Esophagus muscularis mucosa (tissue), 4 donors: ENCODE measurements around the gene GADD45A. TPM values are rescaled to one million over a fixed set of nuclear protein-coding genes. Genes with fewer than 3 reads are reported as not detected.

Experiments
- DNase-seq: peaks from one replicate; pipeline ENCODE4 v3.0.0-alpha.2; 2017; ENCODE audit errors: extremely low spot score
- H3K27ac ChIP-seq, 4 donors: fragments of 200-600 bp; sonication (generic); replicated peaks in 1 of 4; 1 replicate in 3 of 4; 2 replicates in 1 of 4; pipeline ENCODE4 v1.5.1; 2016 to 2019; ENCODE audit warnings: mild to moderate bottlenecking in 1 of 4
- H3K27me3 ChIP-seq, 4 donors: fragments of 200-600 bp; sonication (generic); one replicate each; pipeline versions ENCODE4 v1.5.1 to v1.6.0; 2016 to 2019
- H3K36me3 ChIP-seq, 4 donors: fragments of 200-600 bp; sonication (generic); one replicate each; pipeline ENCODE4 v1.5.1; 2016 to 2019
- H3K4me1 ChIP-seq, 4 donors: fragments of 200-600 bp; sonication (generic); one replicate each; pipeline ENCODE4 v1.5.1; 2016 to 2019
- H3K4me3 ChIP-seq, 4 donors: fragments of 200-600 bp; sonication (generic); 1 replicate in 2 of 4; 2 replicates in 2 of 4; pipeline ENCODE4 v1.5.1; 2016 to 2019; ENCODE audit warnings: mild to moderate bottlenecking in 4 of 4, moderate library complexity in 1 of 4
- H3K9me3 ChIP-seq, 4 donors: fragments of 200-600 bp; sonication (generic); 1 replicate in 3 of 4; 2 replicates in 1 of 4; pipeline ENCODE4 v1.5.1; 2016 to 2019
- CTCF ChIP-seq, 3 experiments: fragments of 200-600 bp in 2 of 3; fragments of 450-650 bp in 1 of 3; sonication (generic) in 2 of 3; IDR thresholded peaks; one replicate each; pipeline ENCODE4 v1.5.1; 2017 to 2019; ENCODE audit warnings: antibody characterized with exemption in 3 of 3, mild to moderate bottlenecking in 2 of 3, moderate library complexity in 1 of 3
- EP300 ChIP-seq: sonication (generic); formaldehyde crosslinking; IDR thresholded peaks from one replicate; pipeline ENCODE4 v1.6.1; 2017; ENCODE audit warnings: antibody characterized with exemption
- POLR2A ChIP-seq: fragments of 450-650 bp; IDR thresholded peaks from one replicate; pipeline ENCODE4 v1.6.1; 2017; ENCODE audit warnings: antibody characterized with exemption, moderate library complexity, mild to moderate bottlenecking, low read depth
- POLR2AphosphoS5 ChIP-seq, 2 donors: sonication (generic); formaldehyde crosslinking; IDR thresholded peaks; one replicate each; pipeline ENCODE4 v1.6.1; 2017; ENCODE audit warnings: antibody characterized with exemption in 2 of 2
- WGBS: methylation state at CpG from one replicate; pipeline ENCODE4 v1.1.5; 2018; 5-methylcytosine and 5-hydroxymethylcytosine counted together
- intact Hi-C: fragments of 100-400 bp; cut with DNase I; formaldehyde crosslinking; loops from one replicate; pipeline ENCODE4 v1.15.1; 2023
- total RNA-seq, 4 donors: library from RNA; depleted of rRNA; stranded (reverse); fragments of >200 nt; gene quantifications; one replicate each; pipeline versions ENCODE4 v1.1.0 to v1.2.1, GENCODE V29; 2016

Gene GADD45A
- total RNA-seq, 4 donors from 2014 or later = 51.1 to 80.8 (median 66.5) TPM

- TF ChIP-seq POLR2AphosphoS5 (IDR thresholded peaks at IDR 0.05) = no peak
- no peak for TF ChIP-seq POLR2A
- TF ChIP-seq CTCF (IDR thresholded peaks at IDR 0.05) = no peak
- no peak for TF ChIP-seq EP300
- Histone ChIP-seq H3K4me3 (no peak overlapping the region), H3K27ac (peak overlapping the region in 1 of 4 donors; percentile 8), H3K36me3 (no peaks in the 10 kb centered on the region), H3K4me1 (peaks cover 53 to 66% (median 61%) of the 10 kb centered on the region in 4 donors), H3K9me3 (no peaks in the 10 kb centered on the region), H3K27me3 (no peaks in the 10 kb centered on the region)
- no peak for DNase-seq
- 77% methylated on average over 6 of the region's 6 CpGs for WGBS
- intact Hi-C loops = no loop called here
These were observed 28.3 kb downstream of the GADD45A start for GRCh38 chr1:67713057-67713846.

- DNase-seq = no peak
- 94% methylated on average over 2 of the region's 2 CpGs for WGBS
- intact Hi-C loops = no loop called here
- TF ChIP-seq CTCF (IDR thresholded peaks at IDR 0.05) (no peak), POLR2A (no peak), POLR2AphosphoS5 (IDR thresholded peaks at IDR 0.05) (no peak), EP300 (no peak)
- no peak overlapping the region for H3K4me3 ChIP-seq
- H3K4me1 ChIP-seq = peaks cover 46 to 60% (median 53%) of the 10 kb centered on the region in 4 donors
- no peaks in the 10 kb centered on the region for H3K36me3 ChIP-seq
- no peaks in the 10 kb centered on the region for H3K9me3 ChIP-seq
- no peaks in the 10 kb centered on the region for H3K27me3 ChIP-seq
- H3K27ac ChIP-seq = no peak overlapping the region
These were observed 30.8 kb downstream of the GADD45A start for GRCh38 chr1:67715819-67716218.

GRCh38 chr1:67716800-67717199, 31.8 kb downstream of the GADD45A start:
- DNase-seq = no peak
- H3K36me3 ChIP-seq = no peaks in the 10 kb centered on the region
- H3K4me1 ChIP-seq = peaks cover 36 to 68% (median 49%) of the 10 kb centered on the region in 4 donors
- 55% methylated on average over 4 of the region's 4 CpGs for WGBS
- TF ChIP-seq CTCF (IDR thresholded peaks at IDR 0.05) (no peak), POLR2AphosphoS5 (IDR thresholded peaks at IDR 0.05) (no peak), POLR2A (no peak), EP300 (no peak)
- H3K4me3 ChIP-seq = no peak overlapping the region
- H3K9me3 ChIP-seq = no peaks in the 10 kb centered on the region
- intact Hi-C loops = no loop called here
- H3K27ac ChIP-seq = peak overlapping the region in 1 of 4 donors; percentile 22
- no peaks in the 10 kb centered on the region for H3K27me3 ChIP-seq

- no peaks in the 10 kb centered on the region for H3K27me3 ChIP-seq
- no peak overlapping the region for H3K4me3 ChIP-seq
- DNase-seq = no peak
- H3K4me1 ChIP-seq = peaks cover 37 to 76% (median 55%) of the 10 kb centered on the region in 4 donors
- no peak overlapping the region for H3K27ac ChIP-seq
- TF ChIP-seq EP300 = no peak
- TF ChIP-seq POLR2AphosphoS5 (IDR thresholded peaks at IDR 0.05) = no peak
- TF ChIP-seq POLR2A = no peak
- no peak for TF ChIP-seq CTCF (IDR thresholded peaks at IDR 0.05)
- intact Hi-C loops = no loop called here
- WGBS = 91% methylated on average over 4 of the region's 4 CpGs
- no peaks in the 10 kb centered on the region for H3K36me3 ChIP-seq
- H3K9me3 ChIP-seq = no peaks in the 10 kb centered on the region
These were observed 32.9 kb downstream of the GADD45A start for GRCh38 chr1:67717876-67718275.
